Neutrophil (primary cell): Measurements from ENCODE around the gene ZNF488.

Experiments used
- H3K27ac ChIP-seq: fragments of 200-600 bp; sonication (generic); 2 replicates; pipeline ENCODE4 v1.5.1; 2016; ENCODE audit warnings: mild to moderate bottlenecking, moderate library complexity
- H3K27me3 ChIP-seq: fragments of 200-600 bp; sonication (generic); 2 replicates; pipeline ENCODE4 v1.6.0; 2016; ENCODE audit warnings: mild to moderate bottlenecking
- H3K36me3 ChIP-seq: fragments of 200-600 bp; sonication (generic); 2 replicates; pipeline ENCODE4 v1.5.1; 2017
- H3K4me1 ChIP-seq, 2 experiments: fragments of 200-600 bp in 1 of 2; sonication (generic) in 1 of 2; 1 replicate in 1 of 2; 2 replicates in 1 of 2; pipeline versions ENCODE4 v1.5.1 to v1.6.1; 2013 to 2016; ENCODE audit warnings: low read depth in 1 of 2, low read length in 1 of 2, mild to moderate bottlenecking in 1 of 2, moderate library complexity in 1 of 2; ENCODE audit not compliant: control insufficient read depth in 1 of 2, insufficient read depth in 1 of 2
- H3K4me3 ChIP-seq, 2 experiments: fragments of 200-600 bp in 1 of 2; sonication (generic) in 1 of 2; 1 replicate in 1 of 2; 2 replicates in 1 of 2; pipeline ENCODE4 v1.5.1; 2013 to 2016; ENCODE audit warnings: low read depth in 1 of 2, low read length in 1 of 2, mild to moderate bottlenecking in 1 of 2, moderate library complexity in 1 of 2
- H3K9me3 ChIP-seq: fragments of 200-600 bp; sonication (generic); 2 replicates; pipeline ENCODE4 v1.5.1; 2016
- CTCF ChIP-seq: fragments of 200-600 bp; sonication (generic); IDR thresholded peaks from 2 replicates; pipeline ENCODE4 v1.5.1; 2016; ENCODE audit warnings: antibody characterized with exemption

The ZNF488 gene

GRCh38 chr10:47348138-47348651 lies 35.9 kb downstream of the ZNF488 start, which contains the start of gene RBP3:
RBP3 (plus strand) TSS chr10:47348363; CDS start chr10:47348485, 122 bp downstream.
- H3K9me3 ChIP-seq = no peaks in the 10 kb centered on the region
- no peaks in the 10 kb centered on the region for H3K36me3 ChIP-seq
- no peak within 1 kb of the TSS for H3K27ac ChIP-seq
- TF ChIP-seq CTCF = no peak
- H3K4me1 ChIP-seq = no peaks in the 10 kb centered on the region
- no peaks in the 10 kb centered on the region for H3K27me3 ChIP-seq
- H3K4me3 ChIP-seq = no peak within 1 kb of the TSS

- no peak for TF ChIP-seq CTCF
- Histone ChIP-seq H3K9me3 (no peaks in the 10 kb centered on the region), H3K27ac (no peak overlapping the region), H3K36me3 (no peaks in the 10 kb centered on the region), H3K27me3 (no peaks in the 10 kb centered on the region), H3K4me3 (no peak overlapping the region), H3K4me1 (no peaks in the 10 kb centered on the region)
Measured at GRCh38 chr10:47347303-47347675, 36.8 kb downstream of the ZNF488 start.

GRCh38 chr10:47346581-47347302 lies 37.4 kb downstream of the ZNF488 start:
- Histone ChIP-seq H3K27ac (no peak overlapping the region), H3K4me3 (no peak overlapping the region), H3K36me3 (no peaks in the 10 kb centered on the region), H3K27me3 (no peaks in the 10 kb centered on the region), H3K9me3 (no peaks in the 10 kb centered on the region), H3K4me1 (no peaks in the 10 kb centered on the region)
- TF ChIP-seq CTCF = no peak

- Histone ChIP-seq H3K4me3 (no peak overlapping the region), H3K36me3 (no peaks in the 10 kb centered on the region), H3K27me3 (no peaks in the 10 kb centered on the region), H3K27ac (no peak overlapping the region), H3K9me3 (no peaks in the 10 kb centered on the region), H3K4me1 (no peaks in the 10 kb centered on the region)
- TF ChIP-seq CTCF = no peak
Measured at GRCh38 chr10:47344996-47345870, 38.9 kb downstream of the ZNF488 start.

- no peaks in the 10 kb centered on the region for H3K27me3 ChIP-seq
- no peaks in the 10 kb centered on the region for H3K4me1 ChIP-seq
- no peak overlapping the region for H3K27ac ChIP-seq
- TF ChIP-seq CTCF = peak; percentile 96
- no peaks in the 10 kb centered on the region for H3K36me3 ChIP-seq
- H3K4me3 ChIP-seq = no peak overlapping the region
- H3K9me3 ChIP-seq = no peaks in the 10 kb centered on the region
Measured at GRCh38 chr10:47340608-47341170, 43.4 kb downstream of the ZNF488 start.
